ENCODE data around the gene BBS12.

BBS12 gene

DNA sequence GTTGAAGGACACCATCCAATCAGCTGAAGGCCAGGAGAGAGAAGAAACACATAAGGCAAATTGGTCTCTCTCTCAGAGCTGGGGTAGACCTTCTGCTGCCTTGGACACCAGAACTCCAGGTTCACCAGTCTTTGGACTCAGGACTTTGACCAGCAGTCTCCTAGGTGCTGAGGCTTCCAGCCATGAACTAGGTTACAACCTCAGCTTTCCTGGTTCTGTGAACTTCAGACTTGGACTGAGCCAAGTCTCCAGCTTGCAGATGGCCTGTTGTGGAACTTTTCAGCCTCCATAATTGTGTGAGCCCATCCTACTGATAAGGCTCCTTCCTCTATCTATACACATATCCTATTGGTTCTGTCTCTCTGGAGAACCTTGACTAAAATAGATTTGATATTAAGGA lies 20.6 kb upstream of the BBS12 start:
- no peak for TF ChIP-seq MAX (IDR thresholded peaks at IDR 0.05)
- no peak for TF ChIP-seq TEAD4 (IDR thresholded peaks at IDR 0.05)
- TF ChIP-seq TCF12 (IDR thresholded peaks at IDR 0.05; ENCODE audit: low read depth): no peak
- TF ChIP-seq ZBTB7A (IDR thresholded peaks at IDR 0.05; ENCODE audit: low read depth): no peak
- TF ChIP-seq NFIC (IDR thresholded peaks at IDR 0.05): no peak
- TF ChIP-seq YY1 (IDR thresholded peaks at IDR 0.05; ENCODE audit: low read depth): no peak
- TF ChIP-seq CREB1 (IDR thresholded peaks at IDR 0.05; ENCODE audit: low read depth): no peak
- TF ChIP-seq, protein P1, sequence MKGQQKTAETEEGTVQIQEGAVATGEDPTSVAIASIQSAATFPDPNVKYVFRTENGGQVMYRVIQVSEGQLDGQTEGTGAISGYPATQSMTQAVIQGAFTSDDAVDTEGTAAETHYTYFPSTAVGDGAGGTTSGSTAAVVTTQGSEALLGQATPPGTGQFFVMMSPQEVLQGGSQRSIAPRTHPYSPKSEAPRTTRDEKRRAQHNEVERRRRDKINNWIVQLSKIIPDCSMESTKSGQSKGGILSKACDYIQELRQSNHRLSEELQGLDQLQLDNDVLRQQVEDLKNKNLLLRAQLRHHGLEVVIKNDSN (IDR thresholded peaks at IDR 0.05): no peak
- no peak for TF ChIP-seq EP300 (IDR thresholded peaks at IDR 0.05; ENCODE audit: borderline replicate concordance)
- no peak for TF ChIP-seq CEBPB (IDR thresholded peaks at IDR 0.05)
- TF ChIP-seq FOXM1 (IDR thresholded peaks at IDR 0.05; ENCODE audit: borderline replicate concordance, low read depth): no peak
- TF ChIP-seq, protein P2, sequence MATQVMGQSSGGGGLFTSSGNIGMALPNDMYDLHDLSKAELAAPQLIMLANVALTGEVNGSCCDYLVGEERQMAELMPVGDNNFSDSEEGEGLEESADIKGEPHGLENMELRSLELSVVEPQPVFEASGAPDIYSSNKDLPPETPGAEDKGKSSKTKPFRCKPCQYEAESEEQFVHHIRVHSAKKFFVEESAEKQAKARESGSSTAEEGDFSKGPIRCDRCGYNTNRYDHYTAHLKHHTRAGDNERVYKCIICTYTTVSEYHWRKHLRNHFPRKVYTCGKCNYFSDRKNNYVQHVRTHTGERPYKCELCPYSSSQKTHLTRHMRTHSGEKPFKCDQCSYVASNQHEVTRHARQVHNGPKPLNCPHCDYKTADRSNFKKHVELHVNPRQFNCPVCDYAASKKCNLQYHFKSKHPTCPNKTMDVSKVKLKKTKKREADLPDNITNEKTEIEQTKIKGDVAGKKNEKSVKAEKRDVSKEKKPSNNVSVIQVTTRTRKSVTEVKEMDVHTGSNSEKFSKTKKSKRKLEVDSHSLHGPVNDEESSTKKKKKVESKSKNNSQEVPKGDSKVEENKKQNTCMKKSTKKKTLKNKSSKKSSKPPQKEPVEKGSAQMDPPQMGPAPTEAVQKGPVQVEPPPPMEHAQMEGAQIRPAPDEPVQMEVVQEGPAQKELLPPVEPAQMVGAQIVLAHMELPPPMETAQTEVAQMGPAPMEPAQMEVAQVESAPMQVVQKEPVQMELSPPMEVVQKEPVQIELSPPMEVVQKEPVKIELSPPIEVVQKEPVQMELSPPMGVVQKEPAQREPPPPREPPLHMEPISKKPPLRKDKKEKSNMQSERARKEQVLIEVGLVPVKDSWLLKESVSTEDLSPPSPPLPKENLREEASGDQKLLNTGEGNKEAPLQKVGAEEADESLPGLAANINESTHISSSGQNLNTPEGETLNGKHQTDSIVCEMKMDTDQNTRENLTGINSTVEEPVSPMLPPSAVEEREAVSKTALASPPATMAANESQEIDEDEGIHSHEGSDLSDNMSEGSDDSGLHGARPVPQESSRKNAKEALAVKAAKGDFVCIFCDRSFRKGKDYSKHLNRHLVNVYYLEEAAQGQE (IDR thresholded peaks at IDR 0.05; ENCODE audit: low read depth): no peak
- TF ChIP-seq EGR1 (IDR thresholded peaks at IDR 0.05): no peak
- no peak for TF ChIP-seq RAD21 (IDR thresholded peaks at IDR 0.05; ENCODE audit: low read depth)
- no peak for TF ChIP-seq TAF1 (IDR thresholded peaks at IDR 0.05; ENCODE audit: low read depth)

DNA sequence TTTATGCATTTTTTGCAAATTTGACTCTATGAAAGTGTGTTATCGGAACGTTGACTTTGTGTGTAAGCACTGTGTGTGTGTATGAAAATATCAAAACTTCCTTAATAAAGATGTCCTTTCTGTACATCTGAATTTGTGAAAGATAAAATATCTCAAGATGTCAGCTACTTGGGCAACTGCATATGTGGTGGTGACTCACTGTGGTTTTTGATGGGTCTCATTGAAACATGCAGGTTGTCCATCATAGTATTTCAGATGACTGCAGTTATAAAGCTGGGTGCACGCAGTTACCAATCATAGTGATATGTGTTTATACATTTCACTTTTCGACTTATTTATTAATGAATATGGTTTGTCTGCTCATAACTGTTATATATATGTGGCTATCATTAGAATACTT lies 19.7 kb upstream of the BBS12 start:
- no peak for TF ChIP-seq EP300 (IDR thresholded peaks at IDR 0.05; ENCODE audit: borderline replicate concordance)
- TF ChIP-seq CREB1 (IDR thresholded peaks at IDR 0.05; ENCODE audit: low read depth): no peak
- no peak for TF ChIP-seq EGR1 (IDR thresholded peaks at IDR 0.05)
- no peak for TF ChIP-seq TAF1 (IDR thresholded peaks at IDR 0.05; ENCODE audit: low read depth)
- no peak for TF ChIP-seq MAX (IDR thresholded peaks at IDR 0.05)
- no peak for TF ChIP-seq TCF12 (IDR thresholded peaks at IDR 0.05; ENCODE audit: low read depth)
- TF ChIP-seq, protein P1 (IDR thresholded peaks at IDR 0.05): no peak
- no peak for TF ChIP-seq ZBTB7A (IDR thresholded peaks at IDR 0.05; ENCODE audit: low read depth)
- TF ChIP-seq NFIC (IDR thresholded peaks at IDR 0.05): no peak
- TF ChIP-seq YY1 (IDR thresholded peaks at IDR 0.05; ENCODE audit: low read depth): no peak
- no peak for TF ChIP-seq TEAD4 (IDR thresholded peaks at IDR 0.05)
- no peak for TF ChIP-seq RAD21 (IDR thresholded peaks at IDR 0.05; ENCODE audit: low read depth)
- TF ChIP-seq CEBPB (IDR thresholded peaks at IDR 0.05): no peak
- TF ChIP-seq FOXM1 (IDR thresholded peaks at IDR 0.05; ENCODE audit: borderline replicate concordance, low read depth): no peak
- TF ChIP-seq, protein P2 (IDR thresholded peaks at IDR 0.05; ENCODE audit: low read depth): no peak

DNA sequence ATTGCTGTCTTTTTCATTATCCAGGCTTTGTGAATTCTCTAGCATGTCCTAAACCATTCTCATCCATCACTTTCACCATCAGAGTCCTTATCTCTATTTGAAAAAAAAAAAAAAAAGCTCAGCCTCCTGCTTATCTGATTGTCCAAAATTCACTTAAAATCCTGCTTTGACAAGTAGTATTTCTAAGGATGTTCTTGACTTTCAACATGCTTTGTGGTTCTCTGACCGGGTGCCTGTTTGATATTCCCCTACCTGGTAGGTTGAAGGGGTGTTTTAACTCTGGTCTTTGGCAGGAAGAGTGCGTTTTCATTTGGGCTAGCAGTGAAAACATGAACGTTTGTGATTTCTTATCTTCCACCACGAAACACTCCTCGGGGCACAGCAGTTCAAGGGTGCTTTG lies 17.3 kb upstream of the BBS12 start:
- no peak for TF ChIP-seq RAD21 (IDR thresholded peaks at IDR 0.05; ENCODE audit: low read depth)
- no peak for TF ChIP-seq NFIC (IDR thresholded peaks at IDR 0.05)
- TF ChIP-seq MAX (IDR thresholded peaks at IDR 0.05): no peak
- TF ChIP-seq, protein P1 (IDR thresholded peaks at IDR 0.05): no peak
- TF ChIP-seq TAF1 (IDR thresholded peaks at IDR 0.05; ENCODE audit: low read depth): no peak
- no peak for TF ChIP-seq YY1 (IDR thresholded peaks at IDR 0.05; ENCODE audit: low read depth)
- TF ChIP-seq, protein P2 (IDR thresholded peaks at IDR 0.05; ENCODE audit: low read depth): no peak
- no peak for TF ChIP-seq ZBTB7A (IDR thresholded peaks at IDR 0.05; ENCODE audit: low read depth)
- TF ChIP-seq EP300 (IDR thresholded peaks at IDR 0.05; ENCODE audit: borderline replicate concordance): no peak
- TF ChIP-seq FOXM1 (IDR thresholded peaks at IDR 0.05; ENCODE audit: borderline replicate concordance, low read depth): no peak
- TF ChIP-seq EGR1 (IDR thresholded peaks at IDR 0.05): no peak

Data from Ishikawa (cell line).